Stimulated activated CD4-positive, alpha-beta T cell treated with anti-CD3 and anti-CD28 coated beads, Interleukin-1b, Interleukin-23, amount 100 ng/mL, for 1 hour (primary cell): ENCODE data around the gene GCSAML.

Experiments
- DNase-seq, 2 donors: peaks; one replicate each; pipeline ENCODE4 v3.0.0-alpha.2; 2020; ENCODE audit warnings: low read depth in 2 of 2

GCSAML gene

GRCh38 chr1:247574664-247575063 is 25.7 kb downstream of the GCSAML start:
- no peak for DNase-seq

GRCh38 chr1:247576514-247576913 is 27.6 kb downstream of the GCSAML start:
- no peak for DNase-seq

GRCh38 chr1:247578946-247579460 is 30.1 kb downstream of the GCSAML start:
- DNase-seq = no peak

GRCh38 chr1:247588060-247588459 is 39.1 kb downstream of the GCSAML start, which contains the start of gene OR2G2:
Gene OR2G2 (plus strand): TSS chr1:247588360. CDS start chr1:247588360, 0 bp downstream.
- DNase-seq = no peak

GRCh38 chr1:247605286-247605685 is 56.4 kb downstream of the GCSAML start, which contains the start of gene OR2G3:
Gene OR2G3 (plus strand): TSS chr1:247605586. CDS start chr1:247605586, 0 bp downstream.
- no peak for DNase-seq

GRCh38 chr1:247613405-247613804 is 64.5 kb downstream of the GCSAML start:
- no peak for DNase-seq

GRCh38 chr1:247614625-247615024 is 65.7 kb downstream of the GCSAML start:
- no peak for DNase-seq
